DND-41 (cell line): ENCODE measurements around the gene FMN2.

Experiments
- CTCF ChIP-seq: IDR thresholded peaks from 2 replicates; pipeline ENCODE4 v1.5.1; 2012; ENCODE audit warnings: borderline replicate concordance, low read length, moderate library complexity, mild to moderate bottlenecking; ENCODE audit not compliant: poor library complexity, severe bottlenecking; ENCODE audit errors: extremely low read depth
- EZH2 ChIP-seq: IDR thresholded peaks from 3 replicates; pipeline ENCODE4 v1.6.1; 2012; ENCODE audit warnings: borderline replicate concordance, low read depth, mild to moderate bottlenecking, moderate library complexity, low read length, inconsistent platforms; ENCODE audit not compliant: severe bottlenecking

- TF ChIP-seq CTCF (no peak), EZH2 (no peak)
These were observed 253.2 kb downstream of the FMN2 start for GRCh38 chr1:240344918-240345317.
